Measurements from ENCODE around the gene DAB2.

The DAB2 gene

GRCh38 chr5:39447968-39448367 lies 23.2 kb upstream of the DAB2 start:
- DNase-seq (ENCODE audit: low spot score): no peak

- no peak for DNase-seq (ENCODE audit: low spot score)
Measured at GRCh38 chr5:39447059-39447458, 22.3 kb upstream of the DAB2 start.

GRCh38 chr5:39446231-39446630 lies 21.5 kb upstream of the DAB2 start:
- DNase-seq (ENCODE audit: low spot score): no peak

GRCh38 chr5:39443911-39444310 lies 19.1 kb upstream of the DAB2 start:
- DNase-seq (ENCODE audit: low spot score): no peak

- no peak for DNase-seq (ENCODE audit: low spot score)
Measured at GRCh38 chr5:39442991-39443390, 18.2 kb upstream of the DAB2 start.

GRCh38 chr5:39441838-39442237 lies 17.1 kb upstream of the DAB2 start:
- no peak for DNase-seq (ENCODE audit: low spot score)

- DNase-seq (ENCODE audit: low spot score): no peak
Measured at GRCh38 chr5:39440958-39441624, 16.3 kb upstream of the DAB2 start.

GRCh38 chr5:39440192-39440957 lies 15.6 kb upstream of the DAB2 start:
- DNase-seq (ENCODE audit: low spot score): no peak

GRCh38 chr5:39439582-39440162 lies 14.9 kb upstream of the DAB2 start:
- no peak for DNase-seq (ENCODE audit: low spot score)

- DNase-seq (ENCODE audit: low spot score): no peak
Measured at GRCh38 chr5:39437467-39437866, 12.7 kb upstream of the DAB2 start.

GRCh38 chr5:39433848-39434247 lies 9.1 kb upstream of the DAB2 start:
- DNase-seq (ENCODE audit: low spot score): no peak

- no peak for DNase-seq (ENCODE audit: low spot score)
Measured at GRCh38 chr5:39432696-39433530, 8.1 kb upstream of the DAB2 start.

GRCh38 chr5:39430461-39430860 lies 5.7 kb upstream of the DAB2 start:
- DNase-seq (ENCODE audit: low spot score): no peak

GRCh38 chr5:39428640-39429039 lies 3.9 kb upstream of the DAB2 start:
- no peak for DNase-seq (ENCODE audit: low spot score)

GRCh38 chr5:39427633-39428032 lies 2.9 kb upstream of the DAB2 start:
- no peak for DNase-seq (ENCODE audit: low spot score)

GRCh38 chr5:39427229-39427628 lies 2.4 kb upstream of the DAB2 start:
- DNase-seq (ENCODE audit: low spot score): peak; percentile 71

- DNase-seq (ENCODE audit: low spot score): no peak
Measured at GRCh38 chr5:39426746-39427105, 1.9 kb upstream of the DAB2 start.

GRCh38 chr5:39426051-39426745 lies 1.4 kb upstream of the DAB2 start:
- DNase-seq (ENCODE audit: low spot score): no peak

GRCh38 chr5:39423331-39423751 lies 1.4 kb downstream of the DAB2 start:
- no peak for DNase-seq (ENCODE audit: low spot score)

- DNase-seq (ENCODE audit: low spot score): no peak
Measured at GRCh38 chr5:39422728-39423285, 2.0 kb downstream of the DAB2 start.

- no peak for DNase-seq (ENCODE audit: low spot score)
Measured at GRCh38 chr5:39422036-39422606, 2.7 kb downstream of the DAB2 start.

All from GM03348 (cell line).